H1 (cell line): Measurements from ENCODE around the gene HAPLN3. TPM values are rescaled to one million over a fixed set of nuclear protein-coding genes. Genes with fewer than 3 reads are reported as not detected.

Experiments used
- CTCF ChIA-PET: fragments of 300-600 bp; sonication (Branson Sonifier 250); formaldehyde crosslinking; loops from one replicate; lab custom pipeline; 2021; ENCODE audit not compliant: partially characterized antibody; lab: Charles Lee
- POLR2A ChIA-PET: fragments of 300-600 bp; sonication (Branson Sonifier 250); formaldehyde crosslinking; loops from one replicate; lab custom pipeline; 2021; ENCODE audit warnings: inconsistent platforms; ENCODE audit not compliant: partially characterized antibody; lab: Charles Lee
- DNase-seq, 2 experiments: peaks; one replicate each; pipeline versions ENCODE4 v3.0.0 to v3.0.0-alpha.2; 2010 to 2022; ENCODE audit warnings: low spot score in 2 of 2, low read depth in 1 of 2, mixed read lengths in 1 of 2
- FAIRE-seq: peaks from 2 replicates; lab custom pipeline; 2011; peaks lifted over from hg19 to GRCh38; lab: Jason Lieb, UNC
- H2AFZ ChIP-seq: 2 replicates; pipeline ENCODE4 v1.8.1; 2012; ENCODE audit warnings: low read length, inconsistent platforms
- H2AK5ac ChIP-seq: 2 replicates; pipeline ENCODE4 v1.6.1; 2013; ENCODE audit warnings: low read depth, low read length
- H2BK120ac ChIP-seq: replicated peaks from 2 replicates; pipeline ENCODE3; 2013; ENCODE audit warnings: low read depth, low read length, inconsistent platforms
- H2BK12ac ChIP-seq: 2 replicates; pipeline ENCODE4 v1.6.1; 2013; ENCODE audit warnings: low read depth, low read length
- H2BK15ac ChIP-seq: 2 replicates; pipeline ENCODE4 v1.6.1; 2013; ENCODE audit warnings: low read length
- H2BK20ac ChIP-seq: 2 replicates; pipeline ENCODE4 v1.6.1; 2013; ENCODE audit warnings: low read length
- H2BK5ac ChIP-seq: 2 replicates; pipeline ENCODE4 v1.6.1; 2013; ENCODE audit warnings: low read depth, low read length
- H3K14ac ChIP-seq: 2 replicates; pipeline ENCODE4 v1.6.1; 2013; ENCODE audit warnings: inconsistent platforms; ENCODE audit not compliant: insufficient read length
- H3K18ac ChIP-seq: 2 replicates; pipeline ENCODE4 v1.6.1; 2013; ENCODE audit warnings: low read length; ENCODE audit errors: extremely low read depth
- H3K23ac ChIP-seq: 2 replicates; pipeline ENCODE4 v1.6.1; 2013; ENCODE audit warnings: inconsistent platforms; ENCODE audit not compliant: insufficient read length
- H3K23me2 ChIP-seq: 2 replicates; pipeline ENCODE4 v1.6.1; 2013; ENCODE audit warnings: low read depth, low read length
- H3K27ac ChIP-seq: 2 replicates; pipeline ENCODE4 v1.6.1; 2011; ENCODE audit warnings: low read depth, low read length, inconsistent platforms
- H3K27me3 ChIP-seq, 4 experiments: replicated peaks in 1 of 4; 1 replicate in 1 of 4; 2 replicates in 3 of 4; pipeline versions ENCODE4 v1.6.1 to v1.8.1; 2011 to 2013; ENCODE audit warnings: low read length in 3 of 4, mild to moderate bottlenecking in 3 of 4, inconsistent platforms in 2 of 4, mixed read lengths in 2 of 4, moderate library complexity in 1 of 4; ENCODE audit not compliant: control insufficient read depth in 3 of 4, insufficient read depth in 3 of 4; ENCODE audit errors: extremely low read depth in 1 of 4
- H3K36me3 ChIP-seq, 4 experiments: 2 replicates each; pipeline versions ENCODE4 v1.6.1 to v1.8.1; 2011 to 2013; ENCODE audit warnings: mild to moderate bottlenecking in 4 of 4, low read length in 3 of 4, moderate library complexity in 2 of 4, control low read depth in 1 of 4, inconsistent platforms in 1 of 4; ENCODE audit not compliant: insufficient read depth in 4 of 4, control insufficient read depth in 2 of 4
- H3K4ac ChIP-seq: replicated peaks from 2 replicates; pipeline ENCODE3; 2013; ENCODE audit warnings: low read length, low read depth, mixed read lengths, inconsistent platforms; ENCODE audit not compliant: insufficient read length
- H3K4me1 ChIP-seq, 4 experiments: replicated peaks in 1 of 4; 1 replicate in 1 of 4; 2 replicates in 3 of 4; pipeline versions ENCODE4 v1.6.1 to v1.8.1; 2011 to 2013; ENCODE audit warnings: low read length in 3 of 4, inconsistent platforms in 2 of 4, mixed read lengths in 1 of 4; ENCODE audit not compliant: insufficient read depth in 4 of 4, control insufficient read depth in 3 of 4
- H3K4me2 ChIP-seq, 2 experiments: 2 replicates each; pipeline versions ENCODE4 v1.6.1 to v1.8.1; 2011 to 2013; ENCODE audit warnings: low read depth in 2 of 2, low read length in 2 of 2, control low read depth in 1 of 2, inconsistent platforms in 1 of 2, mild to moderate bottlenecking in 1 of 2; ENCODE audit not compliant: insufficient read depth in 1 of 2
- H3K4me3 ChIP-seq, 4 experiments: fragments of 200-600, 300-600 bp in 1 of 4; sonication (generic), shearing (Covaris generic), sonication (Bioruptor Twin) in 1 of 4; 2 replicates each; pipeline versions ENCODE4 v1.5.1 to v1.8.1; 2011 to 2016; ENCODE audit warnings: low read length in 4 of 4, low read depth in 3 of 4, control low read depth in 2 of 4, inconsistent platforms in 2 of 4, mild to moderate bottlenecking in 2 of 4, mixed read lengths in 1 of 4, moderate library complexity in 1 of 4; ENCODE audit not compliant: insufficient read depth in 2 of 4; ENCODE audit errors: extremely low read depth in 1 of 4
- H3K56ac ChIP-seq: replicated peaks from 2 replicates; pipeline ENCODE3; 2013; ENCODE audit warnings: low read depth, mild to moderate bottlenecking, mixed read lengths, low read length, inconsistent platforms; ENCODE audit not compliant: insufficient read length
- H3K79me1 ChIP-seq: 2 replicates; pipeline ENCODE4 v1.6.1; 2013; ENCODE audit warnings: low read depth, low read length, control low read depth
- H3K79me2 ChIP-seq, 2 experiments: 2 replicates each; pipeline versions ENCODE4 v1.6.1 to v1.8.1; 2012 to 2013; ENCODE audit warnings: low read length in 2 of 2, mild to moderate bottlenecking in 2 of 2, inconsistent platforms in 1 of 2; ENCODE audit not compliant: insufficient read depth in 2 of 2, control insufficient read depth in 1 of 2
- H3K9ac ChIP-seq, 4 experiments: replicated peaks in 1 of 4; 1 replicate in 1 of 4; 2 replicates in 3 of 4; pipeline versions ENCODE4 v1.6.1 to v1.8.1; 2011 to 2013; ENCODE audit warnings: low read depth in 3 of 4, low read length in 3 of 4, control low read depth in 2 of 4, mild to moderate bottlenecking in 2 of 4, moderate library complexity in 2 of 4, inconsistent platforms in 1 of 4; ENCODE audit errors: extremely low read depth in 1 of 4
- H3K9me3 ChIP-seq, 2 experiments: 2 replicates each; pipeline versions ENCODE4 v1.6.1 to v1.8.1; 2012 to 2013; ENCODE audit warnings: mild to moderate bottlenecking in 2 of 2, moderate library complexity in 2 of 2, control low read depth in 1 of 2, inconsistent platforms in 1 of 2, low read depth in 1 of 2, low read length in 1 of 2, mixed read lengths in 1 of 2; ENCODE audit not compliant: insufficient read depth in 2 of 2
- H4K20me1 ChIP-seq, 2 experiments: replicated peaks in 1 of 2; 2 replicates each; pipeline versions ENCODE3 to v1.8.1; 2011 to 2013; ENCODE audit warnings: inconsistent platforms in 2 of 2, low read length in 2 of 2, mild to moderate bottlenecking in 1 of 2; ENCODE audit not compliant: insufficient read depth in 2 of 2, control insufficient read depth in 1 of 2
- H4K5ac ChIP-seq: 2 replicates; pipeline ENCODE4 v1.6.1; 2013; ENCODE audit warnings: low read length, low read depth, mixed read lengths, inconsistent platforms; ENCODE audit not compliant: insufficient read length
- H4K8ac ChIP-seq: 2 replicates; pipeline ENCODE4 v1.8.0; 2013; ENCODE audit warnings: mild to moderate bottlenecking, moderate library complexity, low read length, inconsistent platforms; ENCODE audit not compliant: insufficient read depth; ENCODE audit errors: extremely low read depth
- H4K91ac ChIP-seq: replicated peaks from 2 replicates; pipeline ENCODE3; 2013; ENCODE audit warnings: low read length, mixed read lengths, inconsistent platforms; ENCODE audit not compliant: insufficient read length
- CBX5 ChIP-seq: fragments of 300-800, 300-1000 bp; sonication (generic); IDR thresholded peaks from 2 replicates; pipeline ENCODE4 v1.7.1; 2016; ENCODE audit warnings: antibody characterized with exemption, low read length, low read depth
- CHD1 ChIP-seq: IDR thresholded peaks from 2 replicates; pipeline ENCODE4 v1.6.1; 2012; ENCODE audit warnings: low read depth, low read length, improper control_type of control experiment
- EP300 ChIP-seq, 2 experiments: IDR thresholded peaks; 1 replicate in 1 of 2; 2 replicates in 1 of 2; pipeline ENCODE4 v1.6.1; 2011 to 2012; ENCODE audit warnings: low read depth in 2 of 2, low read length in 2 of 2, mild to moderate bottlenecking in 2 of 2, borderline replicate concordance in 1 of 2, inconsistent platforms in 1 of 2, moderate library complexity in 1 of 2
- GABPA ChIP-seq: IDR thresholded peaks from 2 replicates; pipeline ENCODE4 v1.6.1; 2011; ENCODE audit warnings: mild to moderate bottlenecking, low read length, moderate library complexity, borderline replicate concordance; ENCODE audit not compliant: insufficient read depth
- HDAC6 ChIP-seq: IDR thresholded peaks from one replicate; pipeline ENCODE4 v1.7.1; 2012; ENCODE audit warnings: low read depth, mild to moderate bottlenecking, inconsistent platforms, low read length, moderate library complexity
- JUND ChIP-seq: IDR thresholded peaks from 2 replicates; pipeline ENCODE4 v1.6.1; 2011; ENCODE audit warnings: mild to moderate bottlenecking, improper control_type of control experiment, low read length
- KDM5A ChIP-seq: fragments of 200-600 bp; IDR thresholded peaks from 2 replicates; pipeline ENCODE4 v1.7.1; 2012; ENCODE audit warnings: mild to moderate bottlenecking, low read length, inconsistent platforms, mixed read lengths
- NANOG ChIP-seq: IDR thresholded peaks from 2 replicates; pipeline ENCODE4 v1.6.1; 2011; ENCODE audit warnings: low read length, low read depth, mild to moderate bottlenecking, inconsistent platforms; ENCODE audit not compliant: insufficient read depth, poor library complexity, severe bottlenecking
- RFX5 ChIP-seq: IDR thresholded peaks from 2 replicates; pipeline ENCODE4 v1.6.1; 2011; ENCODE audit warnings: low read depth, low read length, improper control_type of control experiment, borderline replicate concordance
- SIX5 ChIP-seq: IDR thresholded peaks from 2 replicates; pipeline ENCODE4 v1.6.1; 2011; ENCODE audit warnings: mild to moderate bottlenecking, low read depth, low read length
- SP2 ChIP-seq: IDR thresholded peaks from 2 replicates; pipeline ENCODE4 v1.6.1; 2012; ENCODE audit warnings: mild to moderate bottlenecking, low read length, inconsistent platforms
- TAF7 ChIP-seq: optimal IDR thresholded peaks from 2 replicates; pipeline ENCODE3; 2011; ENCODE audit warnings: low read depth, mild to moderate bottlenecking, inconsistent platforms, low read length, moderate library complexity, borderline replicate concordance
- TCF12 ChIP-seq: IDR thresholded peaks from 2 replicates; pipeline ENCODE4 v1.6.1; 2011; ENCODE audit warnings: low read depth, mild to moderate bottlenecking, low read length
- WGBS, 2 experiments: shearing (Covaris generic) in 1 of 2; methylation state at CpG; one replicate each; pipeline versions ENCODE4 v1.1.6 to v1.1.7; 2013 to 2015; ENCODE audit warnings: low lambda C conversion rate in 2 of 2, mixed read lengths in 2 of 2, inconsistent platforms in 1 of 2, low coverage in 1 of 2, missing lambda C conversion rate in 1 of 2; ENCODE audit not compliant: insufficient replicate concordance in 2 of 2, insufficient coverage in 1 of 2, insufficient read length in 1 of 2; ENCODE audit errors: extremely low coverage in 1 of 2, missing lambda C conversion rate in 1 of 2; 5-methylcytosine and 5-hydroxymethylcytosine counted together
- polyA plus RNA-seq, 7 experiments: library from polyadenylated mRNA; depleted of rRNA in 3 of 7; stranded (reverse) in 5 of 7; unstranded in 2 of 7; fragments of >200 nt in 5 of 7; fragments of 200-250 nt in 2 of 7; gene quantifications; 1 replicate in 5 of 7; 2 replicates in 1 of 7; 4 replicates in 1 of 7; pipeline versions ENCODE4 v1.2.1 to v1.2.3, GENCODE V29; 2011 to 2013; ENCODE audit warnings: missing spikeins in 2 of 7, mixed read lengths in 2 of 7
- total RNA-seq: library from RNA; stranded (reverse); fragmentation: NEBNext Ultra II Directional; extraction: Animal tissue kit (Norgen Biotek cat#: 25700); gene quantifications from 2 replicates; pipeline ENCODE4 v1.2.1, GENCODE V29; 2021
- TF ChIP-seq, protein P1 (sequence below): IDR thresholded peaks from 2 replicates; pipeline ENCODE4 v1.6.1; 2012; ENCODE audit warnings: inconsistent platforms

The HAPLN3 gene
- total and polyA plus RNA-seq, 2 of the 8 experiments (the other 6 are each of a cell fraction or from before 2014, with no cell fraction given), result 76.2 to 79.7 TPM

DNA sequence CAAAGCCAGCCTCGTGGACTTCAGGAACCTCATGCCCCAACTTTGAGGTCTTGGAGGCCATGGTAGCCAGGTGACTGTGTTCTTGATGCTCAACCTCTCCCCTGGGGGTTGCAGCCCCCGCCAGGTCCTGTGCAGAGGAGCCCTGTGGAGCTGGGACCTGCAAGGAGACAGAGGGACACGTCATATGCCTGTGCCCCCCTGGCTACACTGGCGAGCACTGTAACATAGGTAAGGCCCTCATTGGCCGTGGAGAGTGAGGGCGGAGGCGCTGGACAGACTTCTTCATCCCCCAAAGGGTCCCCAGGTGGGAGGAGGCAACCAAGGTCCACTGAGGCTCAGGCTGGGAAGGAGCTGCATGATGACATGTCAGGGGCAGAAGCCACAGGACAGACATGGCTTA lies 35.1 kb downstream of the HAPLN3 start:
- Histone ChIP-seq H3K27ac (no peak overlapping the region), H3K23me2 (no peaks in the 10 kb centered on the region), H3K27me3 (no peaks in the 10 kb centered on the region), H2BK20ac (no peak overlapping the region), H3K9ac (no peak overlapping the region), H4K8ac (no peak overlapping the region), H4K20me1 (no peaks in the 10 kb centered on the region), H2BK5ac (no peak overlapping the region), H2BK12ac (no peak overlapping the region), H3K36me3 (no peaks in the 10 kb centered on the region), H3K18ac (no peak overlapping the region), H3K4me2 (no peak overlapping the region), H3K14ac (no peak overlapping the region), H3K56ac (no peak overlapping the region), H4K5ac (no peak overlapping the region), H3K4ac (no peak overlapping the region), H2AK5ac (no peak overlapping the region), H3K79me1 (no peaks in the 10 kb centered on the region), H2BK15ac (no peak overlapping the region), H2BK120ac (no peak overlapping the region), H3K9me3 (peaks cover 1 to 6% of the 10 kb centered on the region in 2 experiments), H3K4me3 (no peak overlapping the region), H2AFZ (no peak overlapping the region), H3K79me2 (no peaks in the 10 kb centered on the region), H4K91ac (no peak overlapping the region), H3K23ac (no peak overlapping the region), H3K4me1 (no peaks in the 10 kb centered on the region)
- POLR2A ChIA-PET, result no interaction called here
- CTCF ChIA-PET, result interaction anchor here (0.6 to 4.0 kb wide), 6 partner anchors 11 to 292 kb away, joined by 4 to 11 read pairs (median 4); partner anchors contain the start of gene HAPLN3
- DNase-seq (no peak), FAIRE-seq (no peak)
- 82% methylated on average over 7 of the region's 7 CpGs; no CpG with 5 or more reads in 1 of the 2 experiments for WGBS, 2 experiments
- no peak for TF ChIP-seq TAF7
- no peak for TF ChIP-seq TCF12
- TF ChIP-seq GABPA, result no peak
- no peak for TF ChIP-seq SIX5
- TF ChIP-seq CHD1, result no peak
- no peak for TF ChIP-seq KDM5A
- no peak for TF ChIP-seq RFX5
- TF ChIP-seq JUND, result no peak
- TF ChIP-seq, protein P1, sequence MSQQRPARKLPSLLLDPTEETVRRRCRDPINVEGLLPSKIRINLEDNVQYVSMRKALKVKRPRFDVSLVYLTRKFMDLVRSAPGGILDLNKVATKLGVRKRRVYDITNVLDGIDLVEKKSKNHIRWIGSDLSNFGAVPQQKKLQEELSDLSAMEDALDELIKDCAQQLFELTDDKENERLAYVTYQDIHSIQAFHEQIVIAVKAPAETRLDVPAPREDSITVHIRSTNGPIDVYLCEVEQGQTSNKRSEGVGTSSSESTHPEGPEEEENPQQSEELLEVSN, result no peak
- no peak for TF ChIP-seq EP300 (IDR thresholded peaks at IDR 0.05; ENCODE audit: borderline replicate concordance in 1 of 2, low read depth in 2 of 2, low read length in 2 of 2)
- no peak for TF ChIP-seq SP2
- no peak for TF ChIP-seq HDAC6
- no peak for TF ChIP-seq NANOG
- no peak for TF ChIP-seq CBX5
